22Rv1 (cell line): Measurements from ENCODE around the gene TLE3.

ENCODE experiments used
- CTCF ChIP-seq: fragments of 450-650 bp; IDR thresholded peaks from 2 replicates; pipeline ENCODE4 v1.5.1; 2017; ENCODE audit warnings: mild to moderate bottlenecking
- ZFX ChIP-seq: fragments of 450-650 bp; IDR thresholded peaks from 2 replicates; pipeline ENCODE4 v1.6.1; 2017; ENCODE audit warnings: antibody characterized with exemption, borderline replicate concordance

- TF ChIP-seq CTCF (no peak), ZFX (no peak)
Observed at GRCh38 chr15:70047386-70048197, 50.1 kb downstream of the TLE3 start.
